ENCODE data around the gene ZC3H14.
"Not testable (repeated sequence)": the region's sequence is repeated elsewhere in the genome, so short reads cannot be mapped to it uniquely, and the experiment has no call there.

Gene ZC3H14

GRCh38 chr14:88562831-88563686, at the start of gene ZC3H14:
Gene ZC3H14 (plus strand): TSS chr14:88563037. CDS start chr14:88563134, 97 bp downstream.
- peak; percentile 83 for DNase-seq (ENCODE audit: low read depth)

GRCh38 chr14:88515499-88516221, 47.2 kb upstream of the ZC3H14 start:
- no peak for DNase-seq (ENCODE audit: low read depth)

GRCh38 chr14:88516861-88517357, 45.9 kb upstream of the ZC3H14 start:
- DNase-seq (ENCODE audit: low read depth) = no peak

DNA sequence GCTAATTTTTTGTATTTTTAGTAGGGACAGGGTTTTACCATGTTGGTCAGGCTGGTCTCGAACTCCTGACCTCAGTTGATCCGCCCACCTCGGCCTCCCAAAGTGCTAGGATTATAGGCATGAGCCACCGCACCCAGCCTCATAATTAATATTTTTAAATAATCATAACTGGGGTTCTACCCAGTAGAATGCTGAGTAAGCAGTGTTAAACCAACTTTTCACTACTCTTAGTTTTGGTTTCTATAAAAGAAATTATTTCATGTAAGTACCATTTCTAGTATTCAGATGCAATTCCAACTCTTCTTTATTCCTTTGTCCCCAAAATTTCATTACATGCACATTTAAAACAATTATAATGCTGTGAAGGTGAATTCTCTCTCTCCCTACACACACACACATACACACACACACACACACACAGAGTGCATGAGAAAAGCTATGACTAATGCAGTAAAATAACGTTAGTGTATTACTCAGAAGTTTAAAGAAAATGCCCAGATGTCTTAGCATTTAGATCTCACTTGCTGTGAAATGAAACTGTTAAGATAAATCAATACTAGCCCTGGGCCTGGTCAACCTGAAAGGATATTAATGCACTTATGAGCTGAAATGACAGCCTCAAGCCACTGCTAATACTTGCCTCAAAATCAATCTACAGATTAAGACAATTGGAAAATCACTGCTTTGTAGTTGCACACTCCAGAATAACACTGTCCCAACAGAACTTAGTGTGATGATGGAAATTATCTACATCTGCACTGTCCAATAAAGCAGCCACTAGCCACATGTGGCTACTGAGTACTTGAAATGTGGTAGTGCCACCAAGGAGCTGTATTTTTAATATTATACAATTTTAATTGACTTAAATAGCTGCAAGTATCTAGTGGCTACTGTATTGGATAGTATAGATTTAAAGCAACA, 44.0 kb upstream of the ZC3H14 start:
- DNase-seq (ENCODE audit: low read depth) = no peak

DNA sequence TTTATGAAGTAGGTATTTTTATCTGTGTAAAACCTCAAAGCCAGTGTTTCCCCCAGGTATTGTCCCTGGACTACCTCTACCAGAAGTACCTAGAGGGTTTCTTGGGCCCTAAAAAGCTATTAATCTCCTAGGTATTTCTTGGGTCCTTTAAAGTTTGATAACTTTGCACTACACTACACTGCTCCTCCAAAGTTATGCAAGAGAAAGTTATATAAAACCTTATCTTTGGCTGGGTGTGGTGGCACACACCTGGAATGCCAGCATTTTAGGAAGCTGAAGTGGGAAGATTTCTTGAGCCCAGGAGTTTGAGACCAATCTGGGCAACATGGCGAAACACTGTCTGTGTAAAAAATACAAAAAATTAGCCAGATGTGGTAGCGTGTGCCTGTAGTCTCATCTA, 42.9 kb upstream of the ZC3H14 start:
- DNase-seq (ENCODE audit: low read depth) = no peak

DNA sequence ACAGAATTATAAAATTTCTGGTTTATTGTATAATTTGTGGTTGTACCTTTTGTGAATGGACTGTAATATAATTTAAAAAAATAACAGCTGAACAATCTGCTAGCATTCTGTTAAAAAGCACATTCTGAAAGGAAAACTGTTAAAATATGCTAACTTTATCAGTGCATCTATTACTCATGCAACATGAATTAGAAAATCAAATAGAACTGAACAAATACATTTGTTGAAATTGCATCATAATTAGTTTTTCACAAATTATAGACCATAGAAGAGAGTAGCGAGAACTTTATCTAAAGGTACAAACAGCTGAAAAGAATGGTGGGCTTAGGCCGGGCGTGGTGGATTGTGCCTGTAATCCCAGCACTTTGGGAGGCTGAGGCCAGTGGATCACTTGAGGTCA, 41.0 kb upstream of the ZC3H14 start:
- no peak for DNase-seq (ENCODE audit: low read depth)

- no peak for DNase-seq (ENCODE audit: low read depth)
Measured at GRCh38 chr14:88522393-88522792, 40.4 kb upstream of the ZC3H14 start.

DNA sequence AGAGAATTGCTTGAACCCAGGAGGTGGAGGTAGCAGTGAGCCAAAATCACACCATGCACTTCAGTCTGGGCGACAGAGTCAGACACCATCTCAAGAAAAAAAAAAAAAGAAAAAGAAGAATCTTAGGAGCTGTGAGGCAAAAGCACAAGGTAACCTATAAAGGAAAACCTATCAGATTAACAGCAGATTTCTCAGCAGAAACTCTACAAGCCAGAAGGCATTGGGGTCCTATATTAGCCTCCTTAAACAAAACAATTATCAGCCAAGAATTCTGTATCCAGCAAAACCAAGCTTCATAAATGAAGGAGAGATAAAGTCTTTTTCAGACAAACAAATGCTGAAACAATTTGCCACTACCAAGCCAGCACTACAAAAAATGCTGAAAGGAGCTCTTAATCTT, 32.9 kb upstream of the ZC3H14 start:
- DNase-seq (ENCODE audit: low read depth) = not testable (repeated sequence)

DNA sequence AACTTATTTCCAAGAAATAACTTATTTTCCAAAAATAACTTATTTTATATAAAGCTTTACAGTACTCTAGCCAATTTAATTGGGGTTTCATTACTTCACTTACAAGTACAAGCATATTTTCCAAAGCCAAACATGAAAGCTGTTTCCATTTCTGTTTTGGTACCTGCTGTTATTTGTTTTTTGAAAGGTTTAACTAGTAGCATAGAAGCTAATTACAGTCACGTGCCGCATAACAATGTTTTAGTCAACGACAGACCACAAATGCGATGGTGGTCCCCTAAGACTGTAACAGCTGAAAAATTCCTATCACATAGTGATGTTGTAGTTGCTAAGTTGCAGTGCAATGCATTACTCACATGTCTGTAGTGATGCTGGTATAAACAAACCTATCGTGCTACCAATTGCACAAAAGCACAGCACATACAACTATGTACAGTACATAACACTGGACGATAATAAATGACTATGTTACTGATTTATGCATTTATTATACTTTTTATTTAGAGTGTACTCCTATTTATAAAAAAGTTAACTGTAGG, 29.7 kb upstream of the ZC3H14 start:
- DNase-seq (ENCODE audit: low read depth) = no peak

DNA sequence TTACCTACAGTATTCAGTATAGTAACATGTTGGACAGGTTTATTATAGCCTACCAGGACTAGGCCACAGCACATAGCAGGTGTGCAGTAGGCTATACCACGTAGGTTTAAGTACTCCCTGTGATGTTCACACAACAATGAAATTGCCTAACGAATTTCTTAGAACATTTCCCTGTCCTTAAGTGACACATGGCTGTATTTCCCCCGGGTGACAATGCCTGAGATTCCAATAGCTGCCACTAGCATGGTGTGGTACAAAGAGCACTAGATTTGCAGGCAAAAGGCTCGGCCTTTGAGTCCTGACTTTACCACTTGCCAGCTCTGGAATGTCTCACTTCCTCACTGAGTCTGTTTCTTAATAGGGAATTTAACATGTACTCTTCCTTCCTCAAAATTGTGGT, 27.7 kb upstream of the ZC3H14 start:
- DNase-seq (ENCODE audit: low read depth) = no peak

DNA sequence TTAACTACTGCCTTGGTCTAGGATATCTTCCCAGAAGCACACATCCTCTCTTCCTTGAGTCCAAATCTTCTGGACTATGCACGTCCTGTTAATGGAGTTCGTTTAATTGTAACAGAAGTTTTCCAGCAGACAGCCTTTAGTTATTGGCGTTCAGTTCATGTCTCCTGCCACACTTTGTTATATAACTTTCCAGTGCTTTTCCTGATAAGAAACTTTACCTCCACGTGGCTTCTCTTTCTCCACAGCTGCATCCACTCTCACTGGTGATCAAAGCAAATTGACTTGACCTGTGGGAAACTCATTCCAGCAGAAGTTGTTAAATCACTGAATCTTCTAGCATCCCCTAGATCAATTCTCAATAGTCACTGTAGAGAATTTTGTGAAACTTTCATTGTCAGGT, 27.0 kb upstream of the ZC3H14 start:
- DNase-seq (ENCODE audit: low read depth) = no peak

- DNase-seq (ENCODE audit: low read depth) = no peak
Measured at GRCh38 chr14:88541324-88541723, 21.5 kb upstream of the ZC3H14 start.

- DNase-seq (ENCODE audit: low read depth) = no peak
Measured at GRCh38 chr14:88542857-88543795, 19.7 kb upstream of the ZC3H14 start.

DNA sequence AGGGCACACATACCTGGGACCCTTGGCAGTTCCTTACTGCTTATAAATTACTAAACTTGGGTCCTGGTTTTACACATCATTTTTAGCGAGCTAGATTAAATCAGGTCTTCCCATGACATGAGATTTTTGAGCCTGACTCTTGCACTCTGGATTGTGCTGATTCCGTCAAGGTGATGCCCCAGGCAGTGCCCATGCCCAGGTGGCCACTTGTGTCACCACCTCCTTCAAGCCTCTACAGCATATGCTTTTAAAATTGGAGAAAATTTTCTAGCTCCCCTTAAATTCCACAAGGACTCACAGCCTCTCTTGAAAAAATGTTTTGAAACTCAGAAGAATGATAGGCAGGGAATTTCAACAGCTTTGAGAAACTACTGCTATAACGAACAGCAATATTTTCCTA, 17.6 kb upstream of the ZC3H14 start:
- no peak for DNase-seq (ENCODE audit: low read depth)

DNA sequence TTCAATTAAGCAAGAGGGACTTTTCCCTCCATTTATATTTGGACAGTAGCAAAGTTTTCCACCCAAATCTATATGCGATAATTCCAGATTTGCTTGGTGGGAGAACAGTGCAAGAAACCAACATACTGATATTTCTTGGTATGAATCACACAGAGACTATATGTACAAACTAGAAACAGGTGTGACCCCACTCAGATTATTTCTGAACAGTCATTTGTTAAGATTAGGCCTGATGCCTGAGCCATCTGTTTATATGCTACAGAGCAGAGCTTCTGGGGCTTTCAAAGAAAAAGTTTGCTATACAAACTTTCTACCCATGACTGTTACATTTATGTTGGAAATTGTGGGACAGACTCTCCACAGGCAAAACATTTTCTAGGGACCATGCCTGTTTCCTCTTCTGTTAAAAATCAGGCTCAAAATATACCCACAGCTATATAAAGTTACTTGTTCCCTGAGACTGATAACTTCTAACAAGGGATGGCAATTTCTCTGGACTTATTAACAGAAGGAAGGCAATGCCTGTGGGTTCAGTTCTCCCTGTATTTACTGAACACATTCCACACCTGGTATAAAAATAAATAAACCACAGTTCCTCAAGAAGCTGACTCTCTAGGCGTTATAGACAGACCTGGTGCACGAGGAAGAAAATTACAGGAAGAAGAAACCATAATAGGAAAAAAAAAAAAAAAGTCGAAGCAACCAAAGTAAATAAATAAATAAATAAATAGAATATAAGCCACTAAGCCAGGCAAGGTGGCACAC, 16.0 kb upstream of the ZC3H14 start:
- no peak for DNase-seq (ENCODE audit: low read depth)

GRCh38 chr14:88547386-88547780, 15.5 kb upstream of the ZC3H14 start:
- no peak for DNase-seq (ENCODE audit: low read depth)

DNA sequence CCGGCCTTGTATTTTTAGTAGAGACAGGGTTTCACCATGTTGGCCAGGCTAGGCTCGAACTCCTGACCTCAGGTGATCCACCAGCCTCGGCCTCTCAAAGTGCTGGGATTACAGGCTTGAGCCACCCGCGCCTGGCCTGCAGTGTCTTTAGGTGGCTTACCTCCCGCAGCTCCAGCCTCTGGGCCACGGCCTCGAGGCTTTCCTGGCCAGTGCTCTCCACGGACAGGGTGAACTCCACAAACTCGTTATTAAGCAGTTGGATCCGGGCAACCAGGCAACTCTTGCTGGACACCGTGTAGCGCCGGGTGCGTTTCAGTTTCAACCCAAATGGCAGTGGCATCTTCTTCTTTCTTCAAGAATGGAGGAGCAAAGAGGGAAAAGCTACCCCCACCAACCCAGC, 12.8 kb upstream of the ZC3H14 start:
- DNase-seq (ENCODE audit: low read depth) = no peak

GRCh38 chr14:88551094-88551870, 11.6 kb upstream of the ZC3H14 start:
- DNase-seq (ENCODE audit: low read depth) = no peak

- no peak for DNase-seq (ENCODE audit: low read depth)
Measured at GRCh38 chr14:88551980-88552431, 10.8 kb upstream of the ZC3H14 start.
